CD4-positive, alpha-beta memory T cell (primary cell): ENCODE results near the gene ALDOC. TPM values are rescaled to one million over a fixed set of nuclear protein-coding genes. Genes with fewer than 3 reads are reported as not detected.

Source experiments
- CTCF ChIA-PET: fragments of 350-600 bp; sonication (Branson Sonifier 250); formaldehyde crosslinking; loops from one replicate; lab custom pipeline; 2021; ENCODE audit warnings: inconsistent platforms; ENCODE audit not compliant: partially characterized antibody; lab: Charles Lee
- POLR2A ChIA-PET: fragments of 350-600 bp; sonication (Branson Sonifier 250); formaldehyde crosslinking; loops from one replicate; lab custom pipeline; 2021; ENCODE audit not compliant: partially characterized antibody; lab: Charles Lee
- DNase-seq, 5 donors: peaks; one replicate each; pipeline versions ENCODE4 v3.0.0 to v3.0.0-alpha.2; 2020 to 2022; ENCODE audit warnings: mixed read lengths in 1 of 5
- H3K27ac ChIP-seq: one replicate; pipeline ENCODE4 v1.7.0; 2013; ENCODE audit warnings: low read depth, low read length
- H3K27me3 ChIP-seq: 2 replicates; pipeline ENCODE4 v1.7.0; 2013; ENCODE audit warnings: mild to moderate bottlenecking, low read length, moderate library complexity; ENCODE audit not compliant: insufficient read depth
- H3K36me3 ChIP-seq: 2 replicates; pipeline ENCODE4 v1.7.0; 2013; ENCODE audit warnings: mild to moderate bottlenecking, low read length, moderate library complexity; ENCODE audit not compliant: insufficient read depth
- H3K4me1 ChIP-seq: 2 replicates; pipeline ENCODE4 v1.7.0; 2013; ENCODE audit warnings: mild to moderate bottlenecking, low read length, moderate library complexity; ENCODE audit not compliant: insufficient read depth
- H3K4me3 ChIP-seq, 2 donors: one replicate each; pipeline ENCODE4 v1.7.0; 2013; ENCODE audit warnings: low read length in 2 of 2, mild to moderate bottlenecking in 1 of 2
- H3K9me3 ChIP-seq, 2 donors: one replicate each; pipeline ENCODE4 v1.7.0; 2013; ENCODE audit warnings: low read length in 2 of 2, control low read depth in 1 of 2; ENCODE audit not compliant: control insufficient read depth in 1 of 2
- H3K27ac Mint-ChIP-seq, 7 donors: one replicate each; pipeline ENCODE4 v1.8.0; 2020 to 2021; ENCODE audit warnings: mixed read lengths in 7 of 7, mild to moderate bottlenecking in 6 of 7, inconsistent platforms in 3 of 7, moderate library complexity in 3 of 7
- H3K27me3 Mint-ChIP-seq, 2 donors: one replicate each; pipeline ENCODE4 v1.8.0; 2020 to 2021; ENCODE audit warnings: mixed read lengths in 2 of 2
- H3K36me3 Mint-ChIP-seq, 2 donors: one replicate each; pipeline ENCODE4 v1.8.0; 2020 to 2021; ENCODE audit warnings: mixed read lengths in 2 of 2, inconsistent platforms in 1 of 2, mild to moderate bottlenecking in 1 of 2
- H3K4me1 Mint-ChIP-seq, 4 donors: one replicate each; pipeline ENCODE4 v1.8.0; 2020 to 2021; ENCODE audit warnings: mixed read lengths in 4 of 4, mild to moderate bottlenecking in 1 of 4
- H3K4me3 Mint-ChIP-seq, 8 donors: one replicate each; pipeline ENCODE4 v1.8.0; 2020 to 2021; ENCODE audit warnings: mixed read lengths in 8 of 8, mild to moderate bottlenecking in 7 of 8, moderate library complexity in 6 of 8, inconsistent platforms in 3 of 8
- H3K9me3 Mint-ChIP-seq, 8 donors: one replicate each; pipeline ENCODE4 v1.8.0; 2020 to 2021; ENCODE audit warnings: mixed read lengths in 8 of 8, mild to moderate bottlenecking in 5 of 8, inconsistent platforms in 3 of 8, moderate library complexity in 1 of 8
- intact Hi-C: fragments of 100-400 bp; cut with micrococcal nuclease; formaldehyde crosslinking; loops from one replicate; pipeline ENCODE4 v1.15.1; 2023
- polyA plus RNA-seq, 2 donors: library from polyadenylated mRNA; unstranded; fragments of 300-500 nt; fragmentation: Illumina TruSeq; gene quantifications; one replicate each; pipeline ENCODE4 v1.2.3, GENCODE V29; 2021
- total RNA-seq, 2 experiments: library from RNA; stranded (reverse); gene quantifications; one replicate each; pipeline ENCODE4 v1.2.3, GENCODE V29; 2021

Gene ALDOC
- total and polyA plus RNA-seq, 4 experiments from 2014 or later, result 30.1 to 62.2 (median 41.9) TPM

GRCh38 chr17:28555022-28555421 lies 21.7 kb downstream of the ALDOC start:
- peaks cover 39 to 72% of the 10 kb centered on the region in 2 donors for H3K36me3 Mint-ChIP-seq
- Histone ChIP-seq H3K36me3 (peaks cover 59% of the 10 kb centered on the region), H3K4me1 (peaks cover 25% of the 10 kb centered on the region), H3K27me3 (no peaks in the 10 kb centered on the region), H3K4me3 (no peak overlapping the region), H3K9me3 (no peaks in the 10 kb centered on the region), H3K27ac (no peak overlapping the region)
- no peaks in the 10 kb centered on the region for H3K9me3 Mint-ChIP-seq
- no peaks in the 10 kb centered on the region for H3K27me3 Mint-ChIP-seq
- intact Hi-C loops, result no loop called here
- H3K4me1 Mint-ChIP-seq, result peaks cover 20 to 30% (median 25%) of the 10 kb centered on the region in 4 donors
- ChIA-PET CTCF (no interaction called here), POLR2A (interaction anchor here (1.2 to 1.6 kb wide), 3 partner anchors 14 to 22 kb away, joined by 3 to 4 read pairs (median 3); partner anchors contain the start of genes ALDOC and PIGS)
- no peak for DNase-seq
- peak overlapping the region in 3 of 7 donors; percentile 20 to 88 (median 65) for H3K27ac Mint-ChIP-seq
- H3K4me3 Mint-ChIP-seq, result no peak overlapping the region

DNA sequence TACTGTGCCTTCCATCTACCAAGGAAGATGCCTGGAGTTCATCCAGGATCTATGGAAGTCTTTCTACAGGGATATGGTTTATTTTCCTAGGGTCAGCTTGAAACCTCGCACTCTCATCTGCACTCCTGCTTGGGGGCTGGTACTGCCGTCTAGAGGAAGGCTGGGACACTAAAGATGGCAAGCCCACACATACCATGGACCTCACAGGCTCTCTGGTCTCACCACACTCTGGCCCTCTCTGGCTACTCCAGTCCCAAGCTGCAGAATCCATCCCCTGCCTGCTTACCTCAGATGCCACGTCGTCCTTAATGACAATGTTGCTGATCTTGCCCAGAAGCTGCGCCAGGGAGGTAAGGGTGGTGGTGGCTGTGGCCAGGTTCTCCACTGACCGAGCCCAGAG lies 22.1 kb downstream of the ALDOC start:
- ChIA-PET CTCF (interaction anchor here (1.4 kb wide), 1 partner anchor 62 kb away, joined by 3 read pairs; no protein-coding TSS in a partner anchor), POLR2A (interaction anchor here (1.2 to 1.6 kb wide), 3 partner anchors 15 to 22 kb away, joined by 3 to 4 read pairs (median 3); partner anchors contain the start of genes ALDOC and PIGS)
- H3K4me3 Mint-ChIP-seq, result peak overlapping the region in 1 of 8 donors; percentile 27
- no peak overlapping the region for H3K27ac ChIP-seq
- H3K9me3 ChIP-seq, result no peaks in the 10 kb centered on the region
- no peaks in the 10 kb centered on the region for H3K27me3 ChIP-seq
- H3K27ac Mint-ChIP-seq, result peak overlapping the region in 3 of 7 donors; percentile 20 to 88 (median 62)
- intact Hi-C loops, result no loop called here
- H3K4me3 ChIP-seq, result no peak overlapping the region
- peaks cover 55% of the 10 kb centered on the region for H3K36me3 ChIP-seq
- H3K9me3 Mint-ChIP-seq, result no peaks in the 10 kb centered on the region
- H3K4me1 ChIP-seq, result peaks cover 29% of the 10 kb centered on the region
- peaks cover 25 to 34% (median 29%) of the 10 kb centered on the region in 4 donors for H3K4me1 Mint-ChIP-seq
- no peaks in the 10 kb centered on the region for H3K27me3 Mint-ChIP-seq
- peaks cover 34 to 69% of the 10 kb centered on the region in 2 donors for H3K36me3 Mint-ChIP-seq
- no peak for DNase-seq

- H3K27me3 ChIP-seq, result no peaks in the 10 kb centered on the region
- H3K4me3 Mint-ChIP-seq, result peak overlapping the region; percentile 86 to 91 (median 90)
- no peaks in the 10 kb centered on the region for H3K9me3 Mint-ChIP-seq
- H3K27ac ChIP-seq, result peak overlapping the region; percentile 84
- peak overlapping the region; percentile 83 to 95 (median 92) for H3K27ac Mint-ChIP-seq
- DNase-seq, result no peak
- peaks cover 26 to 66% of the 10 kb centered on the region in 2 donors for H3K36me3 Mint-ChIP-seq
- ChIA-PET CTCF (interaction anchor here (0.7 to 1.6 kb wide), 4 partner anchors 19 to 60 kb away, joined by 3 to 7 read pairs (median 3); partner anchors contain the start of gene PIGS), POLR2A (interaction anchor here (0.9 to 1.6 kb wide), 5 partner anchors 14 to 46 kb away, joined by 3 to 15 read pairs (median 5); partner anchors contain the start of genes ALDOC, PIGS and SPAG5)
- peak overlapping the region in 1 of 2 donors; percentile 66 for H3K4me3 ChIP-seq
- H3K27me3 Mint-ChIP-seq, result no peaks in the 10 kb centered on the region
- no peaks in the 10 kb centered on the region for H3K9me3 ChIP-seq
- intact Hi-C loops, result loop anchor here (1.0 kb wide), 3 partner anchors 18 to 59 kb away; partner anchors contain the start of genes PIGS and SPAG5
- peaks cover 38 to 49% (median 44%) of the 10 kb centered on the region in 4 donors for H3K4me1 Mint-ChIP-seq
- peaks cover 45% of the 10 kb centered on the region for H3K36me3 ChIP-seq
- peaks cover 44% of the 10 kb centered on the region for H3K4me1 ChIP-seq
These were observed 23.6 kb downstream of the ALDOC start for GRCh38 chr17:28553000-28553505.

DNA sequence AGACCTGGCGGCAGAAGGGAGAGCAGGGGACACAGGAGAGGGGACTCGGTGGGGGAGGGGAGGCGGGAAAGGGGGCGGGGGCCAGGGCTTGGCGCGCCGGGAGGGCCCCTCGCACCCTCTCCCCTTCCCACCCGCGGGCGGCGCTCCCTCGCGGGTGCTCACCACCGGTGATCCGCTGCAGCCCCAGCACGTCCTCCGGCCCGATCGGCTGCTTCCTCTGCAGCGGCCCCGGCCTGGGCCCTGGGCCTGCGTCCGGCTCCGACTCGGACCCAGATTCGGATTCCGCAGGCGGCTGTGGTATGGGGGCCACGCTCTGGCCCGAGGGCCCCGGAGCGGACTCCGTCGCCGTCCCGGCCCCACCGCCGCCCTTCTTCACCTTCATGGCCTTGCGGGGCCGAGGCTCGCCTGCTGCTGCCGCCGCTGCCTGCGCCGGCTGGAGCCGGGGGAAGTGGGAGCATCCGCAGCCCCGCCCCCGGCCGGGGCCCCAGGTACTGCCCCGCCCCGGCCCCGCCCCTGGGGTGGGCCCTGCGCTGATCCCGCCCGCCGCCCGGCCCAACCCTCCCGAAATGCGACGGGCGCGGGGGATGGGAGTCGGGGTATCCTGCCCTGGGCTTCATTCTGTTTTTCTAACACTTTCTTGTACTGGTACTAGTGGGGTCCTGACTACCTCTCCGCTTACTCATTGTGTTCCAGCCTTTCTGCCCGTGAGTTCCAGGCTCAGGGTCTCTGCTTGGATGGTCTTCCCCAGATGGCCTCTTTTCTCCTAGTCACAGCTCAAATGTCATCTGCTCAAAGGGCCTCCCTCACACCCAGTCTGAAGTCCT lies 24.3 kb downstream of the ALDOC start, which contains the start of gene UNC119:
Gene UNC119, minus strand, starts transcription at position 449 of the 824 bp plus-strand sequence. Its CDS starts 67 bp downstream, at position 382.
- H3K27ac ChIP-seq, result peak within 1 kb of the TSS; percentile 84
- no peaks in the 10 kb centered on the region for H3K27me3 ChIP-seq
- POLR2A ChIA-PET, result interaction anchor here (0.9 to 5.9 kb wide), 6 partner anchors 15 to 47 kb away, joined by 3 to 48 read pairs (median 7); partner anchors contain the start of genes ALDOC, PIGS and SPAG5
- H3K4me3 ChIP-seq, result peak within 1 kb of the TSS; percentile 29 to 66
- peaks cover 41 to 55% (median 48%) of the 10 kb centered on the region in 4 donors for H3K4me1 Mint-ChIP-seq
- H3K9me3 Mint-ChIP-seq, result no peaks in the 10 kb centered on the region
- peak; percentile 74 to 79 (median 75) for DNase-seq
- peaks cover 38% of the 10 kb centered on the region for H3K36me3 ChIP-seq
- no peaks in the 10 kb centered on the region for H3K27me3 Mint-ChIP-seq
- intact Hi-C loops, result loop anchor here (1.0 kb wide), 3 partner anchors 19 to 58 kb away; partner anchors contain the start of genes PIGS and SPAG5
- peak within 1 kb of the TSS; percentile 89 to 98 (median 92) for H3K4me3 Mint-ChIP-seq
- peak within 1 kb of the TSS; percentile 94 to 98 (median 96) for H3K27ac Mint-ChIP-seq
- H3K4me1 ChIP-seq, result peaks cover 48% of the 10 kb centered on the region
- CTCF ChIA-PET, result interaction anchor here (0.7 to 1.6 kb wide), 3 partner anchors 19 to 53 kb away, joined by 3 to 7 read pairs (median 3); partner anchors contain the start of gene PIGS
- H3K9me3 ChIP-seq, result no peaks in the 10 kb centered on the region
- peaks cover 26 to 59% of the 10 kb centered on the region in 2 donors for H3K36me3 Mint-ChIP-seq

GRCh38 chr17:28551421-28552175 lies 25.1 kb downstream of the ALDOC start:
- CTCF ChIA-PET, result interaction anchor here (1.4 kb wide), 1 partner anchor 19 kb away, joined by 11 read pairs; the partner anchor contains the start of gene PIGS
- DNase-seq, result no peak
- peaks cover 19 to 51% of the 10 kb centered on the region in 2 donors for H3K36me3 Mint-ChIP-seq
- Histone ChIP-seq H3K9me3 (no peaks in the 10 kb centered on the region), H3K36me3 (peaks cover 37% of the 10 kb centered on the region), H3K27ac (peak overlapping the region; percentile 84), H3K4me1 (peaks cover 48% of the 10 kb centered on the region), H3K27me3 (no peaks in the 10 kb centered on the region), H3K4me3 (peak overlapping the region; percentile 29 to 66)
- H3K27ac Mint-ChIP-seq, result peak overlapping the region; percentile 94 to 98 (median 96)
- peak overlapping the region; percentile 86 to 98 (median 92) for H3K4me3 Mint-ChIP-seq
- no peaks in the 10 kb centered on the region for H3K27me3 Mint-ChIP-seq
- no peaks in the 10 kb centered on the region for H3K9me3 Mint-ChIP-seq
- intact Hi-C loops, result loop anchor here (1.0 kb wide), 3 partner anchors 20 to 57 kb away; partner anchors contain the start of genes PIGS and SPAG5
- H3K4me1 Mint-ChIP-seq, result peaks cover 41 to 56% (median 48%) of the 10 kb centered on the region in 4 donors
- POLR2A ChIA-PET, result interaction anchor here (1.0 to 5.9 kb wide), 4 partner anchors 19 to 47 kb away, joined by 4 to 48 read pairs (median 25); partner anchors contain the start of genes ALDOC, PIGS and SPAG5

- Mint-ChIP-seq H3K4me1 (peaks cover 41 to 58% (median 48%) of the 10 kb centered on the region in 4 donors), H3K27me3 (no peaks in the 10 kb centered on the region), H3K9me3 (no peaks in the 10 kb centered on the region), H3K4me3 (peak overlapping the region in 7 of 8 donors; percentile 57 to 98 (median 91)), H3K27ac (peak overlapping the region; percentile 94 to 98 (median 96)), H3K36me3 (peaks cover 12 to 44% of the 10 kb centered on the region in 2 donors)
- peaks cover 48% of the 10 kb centered on the region for H3K4me1 ChIP-seq
- H3K9me3 ChIP-seq, result no peaks in the 10 kb centered on the region
- CTCF ChIA-PET, result interaction anchor here (1.4 to 4.7 kb wide), 2 partner anchors 20 to 60 kb away, joined by 11 to 36 read pairs; partner anchors contain the start of genes PIGS and RSKR
- H3K27me3 ChIP-seq, result no peaks in the 10 kb centered on the region
- intact Hi-C loops, result no loop called here
- H3K36me3 ChIP-seq, result peaks cover 33% of the 10 kb centered on the region
- POLR2A ChIA-PET, result interaction anchor here (1.3 to 5.9 kb wide), 4 partner anchors 20 to 48 kb away, joined by 4 to 48 read pairs (median 32); partner anchors contain the start of genes ALDOC, PIGS and SPAG5
- peak overlapping the region; percentile 84 for H3K27ac ChIP-seq
- DNase-seq, result no peak
- no peak overlapping the region for H3K4me3 ChIP-seq
These were observed 25.8 kb downstream of the ALDOC start for GRCh38 chr17:28550858-28551257.
